Activated B cell treated with CpG ODN at 0.5 μM for 24 hours (primary cell): ENCODE data around the gene MSI2. TPM values are rescaled to one million over a fixed set of nuclear protein-coding genes. Genes with fewer than 3 reads are reported as not detected.
A peak's percentile ranks its signal among the peaks of the same experiment; 100 is the strongest.

Experiments used
- ATAC-seq: fragments of 200-7000 bp; cut with Tn5 transposase; one replicate; pipeline ENCODE4 v1.10.0; 2021; ENCODE audit warnings: low read depth, mild to moderate bottlenecking, moderate library complexity
- CTCF ChIA-PET: fragments of 350-600 bp; sonication (Branson Sonifier 250); formaldehyde crosslinking; loops from one replicate; lab custom pipeline; 2021; ENCODE audit warnings: antibody characterized with exemption; lab: Charles Lee
- POLR2A ChIA-PET: fragments of 350-600 bp; sonication (Branson Sonifier 250); formaldehyde crosslinking; loops from one replicate; lab custom pipeline; 2021; ENCODE audit warnings: antibody characterized with exemption; lab: Charles Lee
- DNase-seq: peaks from one replicate; pipeline ENCODE4 v3.0.0; 2022
- H3K27ac Mint-ChIP-seq: one replicate; pipeline ENCODE4 v1.8.0; 2020; ENCODE audit warnings: mixed read lengths
- H3K27me3 Mint-ChIP-seq: one replicate; pipeline ENCODE4 v1.8.0; 2021; ENCODE audit warnings: mixed read lengths
- H3K36me3 Mint-ChIP-seq: one replicate; pipeline ENCODE4 v1.8.0; 2021; ENCODE audit warnings: low read depth, mixed read lengths
- H3K4me1 Mint-ChIP-seq: one replicate; pipeline ENCODE4 v1.8.0; 2021; ENCODE audit warnings: mixed read lengths
- H3K4me3 Mint-ChIP-seq: one replicate; pipeline ENCODE4 v1.8.0; 2020; ENCODE audit warnings: mild to moderate bottlenecking, mixed read lengths
- H3K9me3 Mint-ChIP-seq: one replicate; pipeline ENCODE4 v1.8.0; 2020; ENCODE audit warnings: mixed read lengths
- intact Hi-C: fragments of 100-400 bp; cut with micrococcal nuclease; formaldehyde crosslinking; loops from one replicate; pipeline ENCODE4 v1.15.1; 2024
- total RNA-seq: library from RNA; stranded (reverse); gene quantifications from 2 replicates; pipeline ENCODE4 v1.2.3, GENCODE V29; 2022
- TF ChIP-seq, protein P1 (sequence below): fragments of 200-600 bp; IDR thresholded peaks from one replicate; pipeline ENCODE4 v1.8.0; 2022; ENCODE audit warnings: antibody characterized with exemption, mild to moderate bottlenecking

The MSI2 gene
- total RNA-seq, 1 donor from 2014 or later: 102 TPM

DNA sequence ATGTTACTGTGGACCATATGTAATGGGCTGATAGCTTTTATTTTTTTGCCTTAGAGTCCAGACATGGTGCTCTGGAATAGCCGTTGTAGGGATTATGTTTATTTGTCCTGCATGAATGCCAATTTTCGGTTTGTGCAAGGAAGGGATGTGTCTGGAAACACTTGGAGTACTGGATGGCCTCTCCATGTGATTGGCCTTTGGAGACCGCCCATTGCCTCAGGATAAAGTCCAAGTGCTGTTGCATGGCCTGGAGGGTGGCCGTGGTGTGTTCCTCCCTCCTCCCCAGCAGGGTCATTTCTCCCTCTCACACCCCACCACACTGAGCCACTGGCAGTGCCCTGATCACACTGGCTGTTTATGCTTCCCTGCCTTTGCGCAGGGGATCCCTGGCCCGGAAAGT, 93.9 kb downstream of the MSI2 start:
- Mint-ChIP-seq H3K4me1 (peaks cover 21% of the 10 kb centered on the region), H3K4me3 (no peak overlapping the region), H3K27me3 (no peaks in the 10 kb centered on the region), H3K36me3 (peaks cover 39% of the 10 kb centered on the region), H3K9me3 (no peaks in the 10 kb centered on the region), H3K27ac (no peak overlapping the region)
- ChIA-PET CTCF (no interaction called here), POLR2A (no interaction called here)
- ATAC-seq: no peak
- intact Hi-C loops: no loop called here
- no peak for DNase-seq
- TF ChIP-seq, protein P1, sequence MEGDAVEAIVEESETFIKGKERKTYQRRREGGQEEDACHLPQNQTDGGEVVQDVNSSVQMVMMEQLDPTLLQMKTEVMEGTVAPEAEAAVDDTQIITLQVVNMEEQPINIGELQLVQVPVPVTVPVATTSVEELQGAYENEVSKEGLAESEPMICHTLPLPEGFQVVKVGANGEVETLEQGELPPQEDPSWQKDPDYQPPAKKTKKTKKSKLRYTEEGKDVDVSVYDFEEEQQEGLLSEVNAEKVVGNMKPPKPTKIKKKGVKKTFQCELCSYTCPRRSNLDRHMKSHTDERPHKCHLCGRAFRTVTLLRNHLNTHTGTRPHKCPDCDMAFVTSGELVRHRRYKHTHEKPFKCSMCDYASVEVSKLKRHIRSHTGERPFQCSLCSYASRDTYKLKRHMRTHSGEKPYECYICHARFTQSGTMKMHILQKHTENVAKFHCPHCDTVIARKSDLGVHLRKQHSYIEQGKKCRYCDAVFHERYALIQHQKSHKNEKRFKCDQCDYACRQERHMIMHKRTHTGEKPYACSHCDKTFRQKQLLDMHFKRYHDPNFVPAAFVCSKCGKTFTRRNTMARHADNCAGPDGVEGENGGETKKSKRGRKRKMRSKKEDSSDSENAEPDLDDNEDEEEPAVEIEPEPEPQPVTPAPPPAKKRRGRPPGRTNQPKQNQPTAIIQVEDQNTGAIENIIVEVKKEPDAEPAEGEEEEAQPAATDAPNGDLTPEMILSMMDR: no peak

DNA sequence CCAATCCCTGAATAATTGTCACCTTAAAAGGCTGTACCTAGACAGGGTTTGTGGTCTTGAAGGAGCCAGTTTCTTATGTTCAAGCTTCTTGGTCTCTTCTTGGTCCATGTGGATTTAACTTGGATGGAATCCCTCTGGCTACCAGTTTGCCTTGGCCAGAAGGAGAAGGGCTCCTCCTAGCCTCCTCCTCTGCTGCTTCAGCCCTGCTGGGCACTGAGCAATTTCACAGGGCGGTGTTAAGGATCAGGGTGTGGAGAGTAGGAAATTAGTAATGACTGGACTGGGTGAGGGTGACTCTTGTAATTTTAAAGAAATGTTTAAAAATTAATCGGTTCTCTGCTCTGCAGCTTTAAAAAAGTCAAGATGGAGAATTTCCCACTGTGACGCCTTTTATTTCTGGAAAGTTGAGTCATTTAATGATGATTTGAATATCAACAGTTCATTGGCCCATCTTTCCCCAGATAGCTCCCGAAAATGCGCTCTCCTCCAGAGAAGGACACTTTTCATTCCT, 96.4 kb downstream of the MSI2 start:
- H3K9me3 Mint-ChIP-seq: no peaks in the 10 kb centered on the region
- DNase-seq (no peak), ATAC-seq (no peak)
- TF ChIP-seq, protein P1: no peak
- H3K4me1 Mint-ChIP-seq: peaks cover 45% of the 10 kb centered on the region
- POLR2A ChIA-PET: no interaction called here
- CTCF ChIA-PET: interaction anchor here (0.8 kb wide), 1 partner anchor 110 kb away, joined by 3 read pairs; no protein-coding TSS in a partner anchor
- intact Hi-C loops: no loop called here
- H3K27me3 Mint-ChIP-seq: no peaks in the 10 kb centered on the region
- no peak overlapping the region for H3K27ac Mint-ChIP-seq
- H3K4me3 Mint-ChIP-seq: no peak overlapping the region
- H3K36me3 Mint-ChIP-seq: peaks cover 32% of the 10 kb centered on the region

DNA sequence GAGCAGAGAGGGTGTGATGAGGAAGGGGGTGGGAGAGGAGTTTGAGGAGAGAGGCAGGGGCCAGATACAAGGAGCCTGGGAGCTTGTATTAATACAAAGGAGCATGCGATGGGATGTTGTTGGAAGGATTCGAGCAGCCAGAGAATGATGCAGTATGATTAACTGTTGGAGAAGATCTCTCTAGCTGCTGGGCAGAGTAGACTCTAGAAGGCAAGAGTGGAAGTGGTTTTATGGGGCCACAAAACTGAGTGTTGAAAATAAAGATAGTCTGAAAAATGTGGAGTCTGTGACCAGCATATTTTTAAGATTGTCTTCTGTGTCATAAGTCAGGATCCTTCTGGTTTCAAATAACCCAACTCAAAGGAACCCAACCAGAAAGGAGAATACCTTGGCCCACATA, 98.3 kb downstream of the MSI2 start:
- no peak overlapping the region for H3K4me3 Mint-ChIP-seq
- ChIA-PET POLR2A (interaction anchor here (0.7 kb wide), 1 partner anchor 269 kb away, joined by 3 read pairs; no protein-coding TSS in a partner anchor), CTCF (interaction anchor here (1.2 kb wide), 1 partner anchor 112 kb away, joined by 3 read pairs; no protein-coding TSS in a partner anchor)
- TF ChIP-seq, protein P1: no peak
- no peak for ATAC-seq
- no peak overlapping the region for H3K27ac Mint-ChIP-seq
- H3K27me3 Mint-ChIP-seq: no peaks in the 10 kb centered on the region
- DNase-seq: no peak
- H3K36me3 Mint-ChIP-seq: peaks cover 15% of the 10 kb centered on the region
- no peaks in the 10 kb centered on the region for H3K9me3 Mint-ChIP-seq
- intact Hi-C loops: loop anchor here (5.0 kb wide), 1 partner anchor 198 kb away; no protein-coding TSS in a partner anchor
- H3K4me1 Mint-ChIP-seq: peaks cover 55% of the 10 kb centered on the region

DNA sequence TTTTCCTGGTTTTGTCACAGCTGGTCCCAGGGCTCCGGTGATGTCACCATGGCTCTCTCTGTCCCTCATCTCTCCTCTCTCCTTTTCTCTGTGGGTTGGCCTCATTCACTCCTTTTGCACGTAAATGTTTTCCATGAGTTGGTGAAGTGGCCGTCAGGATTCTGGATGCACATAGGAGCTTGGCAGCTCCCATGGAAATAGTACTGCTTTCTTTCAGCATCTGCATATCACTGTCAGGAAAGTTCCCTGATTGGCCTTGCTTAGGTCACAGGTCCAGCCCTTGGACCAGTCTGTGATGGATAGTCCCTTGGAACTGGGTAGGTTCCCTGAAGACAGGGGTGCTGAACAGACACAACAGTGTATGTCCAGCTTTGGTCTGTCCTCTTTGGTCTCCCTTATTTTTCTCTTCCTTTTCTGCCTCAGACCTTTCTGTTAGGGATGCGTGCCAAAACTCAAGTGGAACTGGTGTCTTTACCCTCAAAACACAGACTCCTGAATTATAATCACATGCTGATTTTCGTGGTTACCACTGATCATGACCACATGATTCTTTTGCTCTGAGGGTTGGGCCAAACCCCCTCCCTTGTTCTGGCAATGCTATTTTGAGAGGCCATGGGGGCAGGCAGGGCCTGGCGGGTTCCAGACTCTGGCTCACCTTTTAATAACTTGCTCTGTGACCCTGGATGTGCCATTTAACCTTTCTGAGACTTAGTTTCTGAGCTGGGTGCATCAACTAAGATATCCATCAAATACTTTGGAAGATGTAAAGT, 99.0 kb downstream of the MSI2 start:
- ATAC-seq (no peak), DNase-seq (no peak)
- Mint-ChIP-seq H3K4me1 (peaks cover 56% of the 10 kb centered on the region), H3K9me3 (no peaks in the 10 kb centered on the region), H3K27ac (peak overlapping the region; percentile 26), H3K36me3 (peaks cover 15% of the 10 kb centered on the region), H3K27me3 (no peaks in the 10 kb centered on the region), H3K4me3 (no peak overlapping the region)
- ChIA-PET CTCF (interaction anchor here (0.9 to 1.2 kb wide), 2 partner anchors 10 to 112 kb away, joined by 3 read pairs; no protein-coding TSS in a partner anchor), POLR2A (no interaction called here)
- TF ChIP-seq, protein P1: no peak
- intact Hi-C loops: loop anchor here (5.0 kb wide), 1 partner anchor 197 kb away; no protein-coding TSS in a partner anchor

DNA sequence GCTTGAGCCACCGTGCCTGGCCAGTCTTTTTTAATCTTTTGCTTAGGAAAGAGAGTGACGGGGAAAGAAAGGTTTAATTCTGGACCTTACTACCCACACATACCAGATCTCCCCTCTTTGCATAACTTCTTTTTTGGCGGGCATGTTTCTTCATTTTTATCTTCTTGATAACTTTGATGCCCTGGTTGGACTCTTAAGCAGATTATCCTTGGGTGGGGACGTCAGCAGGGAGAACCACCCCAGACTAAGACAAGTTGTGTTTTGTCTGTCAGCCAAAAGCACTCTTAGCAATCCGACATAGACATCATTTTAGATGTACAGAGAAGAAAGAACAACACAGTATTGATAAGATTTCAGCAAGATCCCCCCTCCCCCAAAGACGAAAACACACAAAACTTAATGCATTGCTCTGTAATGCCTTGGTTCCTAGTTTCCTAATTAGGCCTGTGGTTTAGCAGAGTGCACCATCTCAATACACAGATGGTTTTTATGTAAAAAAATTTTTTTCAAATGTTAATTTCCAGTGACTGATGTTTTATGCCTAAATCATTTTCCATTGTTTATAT, 99.9 kb downstream of the MSI2 start:
- POLR2A ChIA-PET: interaction anchor here (0.7 to 1.5 kb wide), 3 partner anchors 17 to 99 kb away, joined by 3 to 8 read pairs (median 5); partner anchors contain the start of gene MSI2
- peak; percentile 36 for ATAC-seq
- intact Hi-C loops: loop anchor here (5.0 kb wide), 1 partner anchor 196 kb away; no protein-coding TSS in a partner anchor
- TF ChIP-seq, protein P1: no peak
- H3K9me3 Mint-ChIP-seq: no peaks in the 10 kb centered on the region
- H3K27ac Mint-ChIP-seq: peak overlapping the region; percentile 79
- H3K27me3 Mint-ChIP-seq: no peaks in the 10 kb centered on the region
- H3K36me3 Mint-ChIP-seq: peaks cover 7% of the 10 kb centered on the region
- H3K4me3 Mint-ChIP-seq: peak overlapping the region; percentile 74
- CTCF ChIA-PET: interaction anchor here (0.8 kb wide), 2 partner anchors 113 to 268 kb away, joined by 3 read pairs; no protein-coding TSS in a partner anchor
- no peak for DNase-seq
- peaks cover 57% of the 10 kb centered on the region for H3K4me1 Mint-ChIP-seq
